H9 (cell line): ENCODE measurements around the gene OOSP3. TPM values are rescaled to one million over a fixed set of nuclear protein-coding genes. Genes with fewer than 3 reads are reported as not detected.

ENCODE experiments used
- DNase-seq: peaks from one replicate; pipeline ENCODE4 v3.0.0-alpha.2; 2017
- H2AFZ ChIP-seq: one replicate; pipeline ENCODE4 v1.6.1; 2013; ENCODE audit warnings: mild to moderate bottlenecking, low read length, control low read depth, moderate library complexity
- H2AK5ac ChIP-seq: 2 replicates; pipeline ENCODE4 v1.6.1; 2013; ENCODE audit warnings: low read length, control low read depth, mixed read lengths; ENCODE audit not compliant: insufficient read length
- H2BK120ac ChIP-seq: one replicate; pipeline ENCODE4 v1.6.1; 2013; ENCODE audit warnings: low read depth, mild to moderate bottlenecking, low read length, control low read depth, inconsistent platforms; ENCODE audit not compliant: poor library complexity, severe bottlenecking
- H2BK12ac ChIP-seq: 2 replicates; pipeline ENCODE4 v1.6.1; 2013; ENCODE audit warnings: low read length, control low read depth, mixed read lengths, low read depth; ENCODE audit not compliant: insufficient read length
- H2BK15ac ChIP-seq: 2 replicates; pipeline ENCODE4 v1.6.1; 2013; ENCODE audit warnings: low read depth, low read length, control low read depth
- H2BK20ac ChIP-seq: one replicate; pipeline ENCODE4 v1.6.1; 2013; ENCODE audit warnings: low read depth, mild to moderate bottlenecking, low read length, control low read depth, inconsistent platforms; ENCODE audit not compliant: poor library complexity, severe bottlenecking
- H2BK5ac ChIP-seq: 2 replicates; pipeline ENCODE4 v1.6.1; 2013; ENCODE audit warnings: low read length, control low read depth, mixed read lengths; ENCODE audit not compliant: insufficient read length
- H3K14ac ChIP-seq: 2 replicates; pipeline ENCODE4 v1.6.1; 2013; ENCODE audit warnings: low read length, control low read depth; ENCODE audit not compliant: insufficient read depth
- H3K18ac ChIP-seq: 2 replicates; pipeline ENCODE4 v1.6.1; 2013; ENCODE audit warnings: low read depth, mild to moderate bottlenecking, mixed read lengths, low read length, control low read depth; ENCODE audit not compliant: insufficient read length
- H3K23ac ChIP-seq: 2 replicates; pipeline ENCODE4 v1.6.1; 2013; ENCODE audit warnings: low read length, control low read depth, mixed read lengths, low read depth; ENCODE audit not compliant: insufficient read length
- H3K23me2 ChIP-seq: 2 replicates; pipeline ENCODE4 v1.6.1; 2013; ENCODE audit warnings: low read depth, mild to moderate bottlenecking, mixed read lengths, low read length, control low read depth; ENCODE audit not compliant: insufficient read length, poor library complexity, severe bottlenecking
- H3K27ac ChIP-seq: 2 replicates; pipeline ENCODE4 v1.5.1; 2013; ENCODE audit warnings: low read length, control low read depth, mixed read lengths, low read depth; ENCODE audit not compliant: insufficient read length
- H3K27me3 ChIP-seq: 2 replicates; pipeline ENCODE4 v1.6.1; 2013; ENCODE audit warnings: low read length, control low read depth, inconsistent platforms; ENCODE audit not compliant: insufficient read depth
- H3K4ac ChIP-seq: 2 replicates; pipeline ENCODE4 v1.6.1; 2013; ENCODE audit warnings: low read depth, mild to moderate bottlenecking, control low read depth, inconsistent platforms, low read length, moderate library complexity
- H3K4me1 ChIP-seq: 2 replicates; pipeline ENCODE4 v1.6.1; 2013; ENCODE audit warnings: low read length, control low read depth, inconsistent platforms; ENCODE audit not compliant: insufficient read depth
- H3K4me2 ChIP-seq: 2 replicates; pipeline ENCODE4 v1.6.1; 2013; ENCODE audit warnings: low read length, control low read depth, mixed read lengths; ENCODE audit not compliant: insufficient read length, insufficient read depth
- H3K56ac ChIP-seq: 2 replicates; pipeline ENCODE4 v1.6.1; 2013; ENCODE audit warnings: low read depth, mild to moderate bottlenecking, mixed read lengths, low read length, control low read depth; ENCODE audit not compliant: insufficient read length
- H3K79me1 ChIP-seq: 2 replicates; pipeline ENCODE4 v1.6.1; 2013; ENCODE audit warnings: low read depth, mild to moderate bottlenecking, moderate library complexity, low read length, control low read depth, inconsistent platforms; ENCODE audit not compliant: insufficient read depth, poor library complexity, severe bottlenecking
- H3K79me2 ChIP-seq: 2 replicates; pipeline ENCODE4 v1.6.1; 2013; ENCODE audit warnings: low read length, control low read depth, inconsistent platforms; ENCODE audit not compliant: insufficient read depth
- H3K9ac ChIP-seq: 2 replicates; pipeline ENCODE4 v1.6.1; 2013; ENCODE audit warnings: low read length, control low read depth, mixed read lengths; ENCODE audit not compliant: insufficient read length; ENCODE audit errors: extremely low read depth
- H3K9me3 ChIP-seq: one replicate; pipeline ENCODE4 v1.6.1; 2013; ENCODE audit warnings: low read depth, low read length, inconsistent platforms; ENCODE audit not compliant: control insufficient read depth
- H3T11ph ChIP-seq: one replicate; pipeline ENCODE4 v1.6.1; 2013; ENCODE audit warnings: mild to moderate bottlenecking, low read length, control low read depth, inconsistent platforms
- H4K20me1 ChIP-seq: one replicate; pipeline ENCODE4 v1.6.1; 2013; ENCODE audit not compliant: control insufficient read depth, insufficient read length, insufficient read depth
- H4K5ac ChIP-seq: 2 replicates; pipeline ENCODE4 v1.6.1; 2013; ENCODE audit warnings: low read depth, mild to moderate bottlenecking, mixed read lengths, low read length, control low read depth; ENCODE audit not compliant: insufficient read length
- H4K8ac ChIP-seq: replicated peaks from 2 replicates; pipeline ENCODE4 v1.6.1; 2013; ENCODE audit warnings: low read length, control low read depth, mixed read lengths, low read depth; ENCODE audit not compliant: insufficient read length
- H4K91ac ChIP-seq: 2 replicates; pipeline ENCODE4 v1.6.1; 2013; ENCODE audit warnings: low read depth, mild to moderate bottlenecking, moderate library complexity, mixed read lengths, low read length, control low read depth; ENCODE audit not compliant: insufficient read length
- H3K27ac Mint-ChIP-seq, 3 experiments: 2 replicates in 2 of 3; 3 replicates in 1 of 3; pipeline ENCODE4 v1.8.0; 2020 to 2021; ENCODE audit warnings: mixed read lengths in 3 of 3, mild to moderate bottlenecking in 1 of 3, moderate library complexity in 1 of 3
- H3K27me3 Mint-ChIP-seq: 2 replicates; pipeline ENCODE4 v1.8.0; 2021; ENCODE audit warnings: low read depth, mild to moderate bottlenecking, moderate library complexity, mixed read lengths
- H3K36me3 Mint-ChIP-seq, 3 experiments: 2 replicates in 2 of 3; 3 replicates in 1 of 3; pipeline ENCODE4 v1.8.0; 2020 to 2021; ENCODE audit warnings: low read depth in 3 of 3, mixed read lengths in 3 of 3; ENCODE audit not compliant: insufficient read depth in 1 of 3
- H3K4me1 Mint-ChIP-seq, 2 experiments: 2 replicates each; pipeline ENCODE4 v1.8.0; 2020; ENCODE audit warnings: mixed read lengths in 2 of 2
- H3K4me3 Mint-ChIP-seq, 2 experiments: 2 replicates in 1 of 2; 3 replicates in 1 of 2; pipeline ENCODE4 v1.8.0; 2020 to 2021; ENCODE audit warnings: mild to moderate bottlenecking in 2 of 2, mixed read lengths in 2 of 2, moderate library complexity in 1 of 2
- H3K9me3 Mint-ChIP-seq, 2 experiments: 2 replicates in 1 of 2; 3 replicates in 1 of 2; pipeline ENCODE4 v1.8.0; 2020; ENCODE audit warnings: mild to moderate bottlenecking in 2 of 2, mixed read lengths in 2 of 2, moderate library complexity in 1 of 2
- CTCF ChIP-seq: fragments of 200-600 bp; sonication (generic); conservative IDR thresholded peaks from 3 replicates; pipeline ENCODE4 v1.8.0; 2021; ENCODE audit warnings: antibody characterized with exemption, mild to moderate bottlenecking
- WGBS: extraction: QIAGEN DNeasy Blood & Tissue Kit; methylation state at CpG from one replicate; pipeline ENCODE4 v1.1.7; 2013; ENCODE audit warnings: missing lambda C conversion rate, low lambda C conversion rate, mixed read lengths; ENCODE audit not compliant: insufficient read length; ENCODE audit errors: extremely low coverage; 5-methylcytosine and 5-hydroxymethylcytosine counted together
- total RNA-seq: library from RNA; stranded (reverse); gene quantifications from 2 replicates; pipeline ENCODE4 v1.2.1, GENCODE V29; 2021

Gene OOSP3
- total RNA-seq, 1 experiment from 2014 or later: not detected

GRCh38 chr11:59846556-59846955 lies 32.0 kb upstream of the OOSP3 start:
- WGBS: no CpG with 5 or more reads among the region's 5 CpGs
- Histone ChIP-seq H2BK15ac (no peak overlapping the region), H3T11ph (no peak overlapping the region), H3K18ac (no peak overlapping the region), H3K27ac (no peak overlapping the region), H2BK20ac (no peak overlapping the region), H3K56ac (no peak overlapping the region), H3K4me1 (0 out of 2 replicates have a peak, but pooled peaks cover 3% of the 10 kb centered on the region), H3K4ac (no peak overlapping the region), H3K9ac (no peak overlapping the region), H3K9me3 (no peaks in the 10 kb centered on the region), H3K27me3 (no peaks in the 10 kb centered on the region), H4K8ac (no peak overlapping the region), H4K91ac (no peak overlapping the region), H3K14ac (no peak overlapping the region), H2AFZ (no peak overlapping the region), H2AK5ac (no peak overlapping the region), H4K20me1 (no peaks in the 10 kb centered on the region), H2BK12ac (no peak overlapping the region), H2BK5ac (no peak overlapping the region), H3K23me2 (no peaks in the 10 kb centered on the region), H3K23ac (no peak overlapping the region), H3K4me2 (no peak overlapping the region), H3K79me1 (no peaks in the 10 kb centered on the region), H3K79me2 (no peaks in the 10 kb centered on the region), H2BK120ac (no peak overlapping the region), H4K5ac (no peak overlapping the region)
- DNase-seq: no peak
- Mint-ChIP-seq H3K4me1 (peaks cover 6% of the 10 kb centered on the region in 2 experiments), H3K27me3 (no peaks in the 10 kb centered on the region), H3K9me3 (no peaks in the 10 kb centered on the region), H3K36me3 (no peaks in the 10 kb centered on the region), H3K4me3 (no peak overlapping the region), H3K27ac (no peak overlapping the region)
- TF ChIP-seq CTCF: no peak
